Endometrial microvascular endothelial cells (primary cell): ENCODE data around the gene ADARB1. TPM values are rescaled to one million over a fixed set of nuclear protein-coding genes. Genes with fewer than 3 reads are reported as not detected.

Experiments
- in situ Hi-C: cut with HindIII; loops from 2 replicates; pipeline ENCODE4 v1.10.0; 2017; ENCODE audit warnings: low sequenced_read_pairs, low pct_unique_long_range_greater_than_20kb; ENCODE audit errors: inconsistent ontology term
- total RNA-seq: library from RNA; depleted of rRNA; stranded (reverse); fragments of >200 nt; gene quantifications from one replicate; pipeline ENCODE4 v1.2.3, GENCODE V29; 2015; ENCODE audit errors: inconsistent ontology term

ADARB1 gene
- total RNA-seq, 1 donor from 2014 or later: 21.0 TPM

DNA sequence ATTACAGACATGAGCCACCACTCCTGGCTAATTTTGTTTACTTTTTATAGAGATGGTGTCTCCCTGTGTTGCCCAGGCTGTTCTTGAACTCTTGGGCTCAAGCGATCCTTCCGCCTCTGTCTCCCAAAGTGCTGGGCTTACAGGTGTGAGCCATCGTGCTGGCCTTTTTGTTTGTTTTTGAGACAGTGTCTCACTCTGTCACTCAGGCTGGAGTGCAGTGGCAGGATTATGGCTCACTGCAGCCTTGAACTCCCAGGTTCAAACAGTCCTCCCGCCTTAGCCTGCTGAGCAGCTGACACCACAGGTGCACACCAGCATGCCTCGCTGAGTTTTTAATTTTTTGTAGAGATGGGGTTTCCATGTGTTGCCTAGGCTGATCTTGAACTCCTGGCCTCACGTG lies 49.1 kb downstream of the ADARB1 start:
- in situ Hi-C loops: loop anchor here (10.0 kb wide), 1 partner anchor 109 kb away; no protein-coding TSS in a partner anchor

DNA sequence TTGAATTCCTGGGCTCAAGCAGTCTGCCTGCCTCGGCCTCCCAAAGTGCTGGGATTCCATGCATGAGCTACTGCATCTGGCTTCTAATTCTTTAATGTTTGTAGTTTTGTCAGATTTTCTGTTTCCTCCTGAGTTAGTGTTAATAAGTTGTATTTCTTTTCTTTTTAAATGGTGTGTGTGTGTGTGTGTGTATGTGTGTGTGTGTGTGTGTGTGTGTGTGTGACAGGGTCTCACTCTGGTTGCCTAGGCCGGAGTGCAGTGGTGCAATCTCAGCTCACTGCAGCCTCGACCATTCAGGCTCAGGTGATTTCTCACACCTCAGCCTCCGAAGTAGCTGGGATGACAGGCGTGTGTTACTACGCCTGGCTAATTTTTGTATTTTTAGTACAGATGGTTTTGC lies 50.2 kb downstream of the ADARB1 start:
- in situ Hi-C loops: loop anchor here (10.0 kb wide), 1 partner anchor 110 kb away; no protein-coding TSS in a partner anchor

DNA sequence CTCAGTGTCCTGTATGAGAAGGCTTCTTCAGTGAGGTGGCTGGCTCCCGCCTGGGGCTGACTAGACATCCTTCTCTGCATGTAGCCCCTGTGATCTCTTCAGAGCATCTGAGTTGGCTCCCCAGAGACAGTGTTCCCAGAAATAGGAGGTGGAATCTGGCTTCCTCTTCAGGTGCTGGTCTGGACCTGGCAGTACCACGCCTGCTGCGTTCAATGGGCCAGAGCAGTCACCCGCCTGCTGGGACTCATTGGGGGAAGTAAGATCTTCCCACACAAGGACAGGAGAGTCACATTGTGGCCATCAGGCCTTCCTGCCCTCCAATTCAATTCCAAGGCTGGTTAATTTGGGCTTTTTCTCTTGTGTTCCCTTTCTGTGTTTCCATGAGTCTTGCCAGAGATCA lies 51.0 kb downstream of the ADARB1 start:
- in situ Hi-C loops: loop anchor here (10.0 to 25.0 kb wide), 2 partner anchors 111 to 188 kb away; partner anchors contain the start of gene SLX9

DNA sequence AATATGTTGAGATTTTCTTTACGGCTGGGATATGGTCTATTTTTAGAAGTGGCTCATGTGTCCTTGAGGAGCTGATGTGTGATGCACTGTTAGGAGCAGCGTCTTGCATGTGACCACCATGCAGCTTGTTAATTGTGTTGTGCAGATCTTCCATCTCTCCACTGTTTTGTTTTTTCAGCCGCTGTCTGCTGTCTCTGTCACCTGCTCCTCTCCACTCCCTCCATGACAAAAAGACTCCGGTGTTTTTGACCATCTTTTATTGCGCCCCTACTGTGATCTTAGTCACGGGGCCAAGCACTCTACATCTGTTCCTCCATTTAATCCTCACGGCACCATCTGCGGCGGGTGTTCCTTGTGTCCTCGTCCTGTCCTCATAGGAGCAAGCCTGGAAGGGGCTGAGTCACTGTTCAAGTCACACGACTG lies 51.8 kb downstream of the ADARB1 start:
- in situ Hi-C loops: loop anchor here (10.0 to 25.0 kb wide), 2 partner anchors 111 to 189 kb away; partner anchors contain the start of gene SLX9

DNA sequence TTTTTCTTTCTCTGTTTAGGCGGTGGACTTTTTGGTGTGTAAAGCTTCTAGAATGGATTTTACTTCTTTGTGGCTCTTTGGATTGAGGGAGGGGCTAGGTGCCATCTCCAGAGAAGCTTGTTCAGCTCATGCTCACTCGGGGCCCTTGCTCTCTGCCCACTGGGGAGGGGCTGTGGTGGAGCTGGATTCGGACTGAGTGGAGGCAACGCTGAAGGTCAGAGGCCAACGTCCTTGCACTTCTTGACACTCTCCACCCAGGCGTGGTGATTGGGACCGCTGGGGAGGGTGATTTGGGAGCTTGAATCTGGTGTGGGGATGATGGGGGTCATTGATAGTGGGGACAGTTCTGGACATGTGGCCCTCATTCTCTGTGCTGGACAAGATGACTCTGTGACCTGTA lies 52.6 kb downstream of the ADARB1 start:
- in situ Hi-C loops: loop anchor here (10.0 to 25.0 kb wide), 2 partner anchors 112 to 190 kb away; partner anchors contain the start of gene SLX9

DNA sequence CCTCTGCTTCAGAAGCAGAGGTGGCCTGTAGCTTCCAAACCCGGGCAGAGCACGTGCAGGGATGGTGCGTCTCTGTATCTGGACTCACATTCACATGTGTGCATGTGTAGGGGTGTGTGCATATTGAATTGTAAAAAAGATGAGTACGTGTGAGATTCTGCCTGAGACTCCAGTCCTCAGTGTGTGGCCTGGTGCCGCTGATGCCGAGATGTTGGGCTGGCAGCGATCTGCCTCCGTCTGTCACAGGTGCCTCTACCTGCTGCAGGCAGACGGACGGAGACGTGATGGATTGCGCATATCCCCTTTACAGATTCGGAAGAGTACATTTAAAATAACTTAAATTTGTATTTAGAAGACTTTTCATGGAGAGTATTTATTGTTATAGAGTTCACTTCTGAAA lies 53.6 kb downstream of the ADARB1 start:
- in situ Hi-C loops: loop anchor here (10.0 to 25.0 kb wide), 2 partner anchors 113 to 191 kb away; partner anchors contain the start of gene SLX9

DNA sequence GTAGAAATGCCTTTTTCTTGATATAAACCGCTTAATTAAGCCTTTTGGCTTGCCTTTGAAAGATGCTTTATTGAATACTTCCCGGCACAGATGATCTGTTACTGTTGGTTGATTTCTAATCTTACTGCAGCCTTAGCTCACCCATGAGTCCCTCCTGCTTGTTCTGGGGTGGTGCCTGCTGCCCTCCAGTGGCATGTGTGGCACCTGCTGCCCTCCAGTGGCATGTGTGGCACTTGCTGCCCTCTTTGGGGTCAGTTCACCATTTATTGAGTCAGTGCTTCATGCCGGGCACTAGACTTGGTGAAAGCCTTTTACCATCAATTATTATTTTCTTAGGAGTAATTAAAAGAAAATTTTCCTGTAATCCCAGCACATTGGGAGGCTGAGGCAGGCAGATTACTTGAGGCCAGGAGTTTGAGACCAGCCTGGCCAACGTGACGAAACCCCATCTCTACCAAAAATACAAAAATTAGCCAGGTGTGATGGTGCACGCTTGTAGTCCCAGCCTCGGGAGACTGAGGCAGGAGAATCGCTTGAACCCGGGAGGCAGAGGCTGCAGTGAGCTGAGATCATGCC lies 54.3 kb downstream of the ADARB1 start:
- in situ Hi-C loops: loop anchor here (10.0 to 25.0 kb wide), 2 partner anchors 114 to 191 kb away; partner anchors contain the start of gene SLX9

DNA sequence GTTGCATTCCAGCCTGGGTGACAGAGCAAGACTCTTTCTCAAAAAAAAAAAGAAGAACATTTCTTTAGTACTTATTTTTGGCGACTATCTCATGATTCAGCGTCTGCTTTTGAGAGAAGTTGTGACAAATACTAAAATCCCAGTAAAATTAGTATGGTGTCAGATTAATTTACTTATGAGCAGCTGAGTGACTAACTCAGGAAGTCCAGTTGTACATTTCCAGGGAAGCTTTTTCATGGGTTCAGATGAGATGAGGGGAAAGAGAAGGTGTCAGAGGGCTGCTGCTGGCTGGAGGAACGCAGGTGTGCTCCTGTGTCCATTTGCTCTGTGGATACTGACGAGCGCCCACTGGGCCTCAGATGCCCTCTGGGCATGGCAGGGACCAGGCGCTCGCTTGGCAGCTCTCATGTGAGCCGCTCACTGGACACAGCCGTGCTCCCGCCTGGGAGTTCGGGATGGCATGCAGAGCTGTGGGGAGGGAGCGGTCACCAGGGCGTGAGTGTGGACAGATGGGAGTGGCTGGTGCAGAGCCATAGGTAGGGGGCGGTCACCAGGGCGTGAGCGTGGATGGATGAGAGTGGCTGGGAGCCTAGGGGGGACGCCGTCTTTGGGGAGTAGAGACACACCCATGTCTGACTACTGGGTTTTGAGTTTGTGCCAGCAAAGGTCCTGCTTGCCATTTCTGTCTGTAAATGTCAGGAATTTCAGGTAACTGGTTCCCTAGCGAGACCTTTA lies 55.0 kb downstream of the ADARB1 start:
- in situ Hi-C loops: loop anchor here (10.0 to 25.0 kb wide), 2 partner anchors 115 to 192 kb away; partner anchors contain the start of gene SLX9

DNA sequence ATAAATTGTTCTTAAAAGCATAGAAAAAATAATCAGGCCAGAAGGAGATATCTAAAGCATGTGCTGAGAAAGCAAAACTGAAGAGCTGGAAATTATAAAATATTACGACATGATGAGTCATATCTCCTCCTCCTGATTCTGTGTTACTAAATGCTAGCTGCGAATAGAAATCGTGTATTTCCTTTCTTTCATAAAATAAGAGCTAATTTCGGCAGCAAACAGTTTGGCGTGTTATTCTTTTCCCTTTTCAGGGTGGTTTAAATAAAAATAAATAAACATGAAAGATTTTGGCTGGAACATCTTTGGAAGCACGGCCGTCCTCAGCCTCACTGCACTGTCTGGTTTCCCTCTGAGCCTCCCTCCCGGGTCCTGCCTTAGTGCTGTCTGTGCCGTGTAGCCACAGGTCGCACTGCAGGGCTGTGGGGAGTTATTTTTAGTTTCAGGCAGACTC lies 56.0 kb downstream of the ADARB1 start:
- in situ Hi-C loops: loop anchor here (25.0 kb wide), 1 partner anchor 193 kb away; the partner anchor contains the start of gene SLX9

DNA sequence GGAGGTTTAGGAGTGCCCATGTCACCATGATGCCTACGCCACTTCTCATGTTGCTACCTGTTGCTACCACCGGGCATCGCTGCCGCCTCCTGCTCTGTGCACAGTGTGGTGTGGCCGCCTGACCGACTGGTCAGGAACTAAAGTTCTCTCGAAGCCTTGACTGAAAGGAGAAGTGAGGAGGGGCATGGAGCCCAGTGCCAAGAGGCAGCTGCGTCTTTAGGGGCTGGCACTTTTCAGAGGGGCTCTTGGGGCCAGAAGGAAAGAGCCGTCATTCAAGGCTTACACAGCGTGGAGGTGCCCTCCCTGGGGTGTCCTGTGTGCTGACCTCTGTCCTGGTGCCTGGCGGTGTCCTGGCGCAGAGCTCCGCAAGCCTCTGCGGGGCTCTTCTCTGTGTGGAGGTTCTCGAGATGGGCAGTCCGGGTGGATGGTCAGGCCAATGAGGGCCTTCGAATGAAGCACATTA lies 57.2 kb downstream of the ADARB1 start:
- in situ Hi-C loops: loop anchor here (25.0 kb wide), 1 partner anchor 194 kb away; the partner anchor contains the start of gene SLX9

DNA sequence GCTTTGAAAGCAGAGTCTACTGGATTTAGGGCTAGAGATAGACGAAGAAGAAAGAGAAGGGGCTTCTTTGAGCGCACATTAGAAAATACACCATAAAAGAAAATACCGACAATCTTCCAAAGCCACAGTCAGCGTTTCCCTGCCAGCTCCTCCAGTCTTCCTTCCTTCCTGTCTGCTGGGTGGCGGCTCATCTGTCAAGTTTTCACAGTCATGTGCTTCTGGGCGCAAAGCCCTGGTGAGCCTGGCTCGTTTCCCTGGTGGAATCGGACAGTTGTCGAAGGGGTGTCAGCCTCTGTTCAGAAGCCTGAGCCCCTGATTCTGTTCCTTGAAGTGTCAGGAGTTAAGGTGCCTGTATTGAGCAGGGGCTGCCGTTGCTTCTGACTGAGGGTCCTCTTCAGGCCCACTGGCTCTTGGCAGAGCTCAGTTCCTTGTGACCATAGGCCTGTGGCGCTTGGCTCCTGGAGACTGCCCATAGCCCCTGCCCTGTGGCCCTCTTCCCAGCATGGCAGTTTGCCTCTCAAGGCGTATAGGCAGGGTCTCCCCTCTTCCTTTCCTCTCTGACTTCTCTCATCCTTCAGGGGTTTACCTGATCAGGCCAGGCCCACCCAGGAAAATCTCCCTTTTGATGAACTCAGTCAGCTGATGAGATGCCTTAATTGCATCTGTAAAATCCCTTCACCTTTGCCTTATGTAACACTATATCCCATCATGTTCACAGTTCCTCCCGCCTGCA lies 58.6 kb downstream of the ADARB1 start:
- in situ Hi-C loops: loop anchor here (25.0 kb wide), 1 partner anchor 196 kb away; the partner anchor contains the start of gene SLX9

DNA sequence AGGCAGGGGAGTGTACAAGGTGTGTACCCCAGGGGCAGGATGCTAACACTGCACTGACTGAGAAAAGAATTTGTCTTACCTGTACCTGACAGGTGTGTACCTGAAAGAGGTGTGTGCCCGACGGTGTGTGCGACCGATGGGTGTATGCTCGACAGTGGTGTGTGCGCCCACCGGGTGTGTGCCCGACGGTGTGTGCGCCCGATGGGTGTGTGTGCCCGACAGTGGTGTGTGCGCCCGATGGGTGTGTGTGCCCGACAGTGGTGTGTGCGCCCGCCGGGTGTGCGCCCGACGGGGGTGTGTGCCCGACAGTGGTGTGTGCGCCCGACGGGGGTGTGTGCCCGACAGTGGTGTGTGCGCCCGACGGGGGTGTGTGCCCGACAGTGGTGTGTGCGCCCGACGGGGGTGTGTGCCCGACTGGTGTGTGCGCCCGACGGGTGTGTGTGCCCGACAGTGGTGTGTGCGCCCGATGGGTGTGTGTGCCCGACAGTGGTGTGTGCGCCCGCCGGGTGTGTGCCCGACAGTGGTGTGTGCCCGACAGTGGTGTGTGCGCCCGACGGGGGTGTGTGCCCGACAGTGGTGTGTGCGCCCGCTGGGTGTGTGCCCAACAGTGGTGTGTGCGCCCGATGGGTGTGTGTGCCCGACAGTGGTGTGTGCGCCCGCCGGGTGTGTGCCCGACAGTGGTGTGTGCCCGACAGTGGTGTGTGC lies 59.3 kb downstream of the ADARB1 start:
- in situ Hi-C loops: loop anchor here (25.0 kb wide), 1 partner anchor 196 kb away; the partner anchor contains the start of gene SLX9

DNA sequence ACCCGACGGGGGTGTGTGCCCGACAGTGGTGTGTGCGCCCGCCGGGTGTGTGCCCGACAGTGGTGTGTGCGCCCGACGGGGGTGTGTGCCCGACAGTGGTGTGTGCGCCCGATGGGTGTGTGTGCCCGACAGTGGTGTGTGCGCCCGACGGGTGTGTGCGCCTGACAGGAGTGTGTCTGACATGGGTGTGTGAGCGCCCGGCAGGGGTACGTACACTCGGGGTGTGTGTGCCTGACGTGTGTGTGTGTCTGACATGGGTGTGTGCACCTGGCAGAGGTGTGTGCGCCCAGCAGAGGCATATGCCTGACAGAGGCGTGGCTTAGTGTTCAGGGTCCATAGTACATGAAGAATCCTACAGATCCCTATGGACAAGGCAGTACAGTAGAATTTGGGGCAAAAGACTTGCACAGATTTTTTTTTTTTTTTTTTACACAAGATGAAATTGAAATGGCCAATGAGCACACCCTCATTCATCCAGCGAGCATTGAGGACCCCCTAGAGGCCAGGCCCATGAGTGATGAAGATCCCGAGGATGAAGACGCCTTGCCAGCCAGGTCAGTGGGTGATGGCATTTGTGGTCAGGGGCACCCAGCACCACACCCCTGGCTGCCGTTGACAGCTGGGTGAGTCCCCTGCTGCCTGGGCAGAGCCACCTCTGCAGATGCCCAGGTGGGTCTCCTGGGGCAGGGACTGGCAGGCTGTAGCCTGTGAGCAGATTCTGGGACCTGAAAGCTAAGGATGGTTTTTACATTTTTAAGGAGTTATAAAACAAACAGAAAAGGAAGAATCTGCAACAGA lies 60.1 kb downstream of the ADARB1 start:
- in situ Hi-C loops: loop anchor here (25.0 kb wide), 1 partner anchor 197 kb away; the partner anchor contains the start of gene SLX9

DNA sequence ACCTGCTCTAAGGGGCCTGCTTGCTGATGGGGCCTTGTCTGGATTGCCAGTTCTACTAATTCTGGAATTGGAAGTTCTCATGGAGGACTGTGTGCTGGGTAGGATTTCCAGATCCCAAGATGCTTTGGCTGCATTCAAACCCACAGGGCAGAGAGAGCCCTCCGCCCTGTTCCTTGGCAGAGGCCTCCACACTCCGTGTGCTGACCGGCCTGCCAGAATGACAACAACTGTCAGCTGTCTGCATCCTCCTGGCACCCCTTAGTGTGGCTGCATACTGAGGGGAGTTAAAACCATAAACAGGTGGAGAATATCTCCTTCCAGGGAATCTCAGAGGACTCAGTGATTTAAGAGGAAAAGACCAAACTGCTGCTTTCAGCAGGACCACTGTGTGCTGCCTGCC lies 60.7 kb downstream of the ADARB1 start:
- in situ Hi-C loops: loop anchor here (25.0 kb wide), 1 partner anchor 198 kb away; the partner anchor contains the start of gene SLX9

DNA sequence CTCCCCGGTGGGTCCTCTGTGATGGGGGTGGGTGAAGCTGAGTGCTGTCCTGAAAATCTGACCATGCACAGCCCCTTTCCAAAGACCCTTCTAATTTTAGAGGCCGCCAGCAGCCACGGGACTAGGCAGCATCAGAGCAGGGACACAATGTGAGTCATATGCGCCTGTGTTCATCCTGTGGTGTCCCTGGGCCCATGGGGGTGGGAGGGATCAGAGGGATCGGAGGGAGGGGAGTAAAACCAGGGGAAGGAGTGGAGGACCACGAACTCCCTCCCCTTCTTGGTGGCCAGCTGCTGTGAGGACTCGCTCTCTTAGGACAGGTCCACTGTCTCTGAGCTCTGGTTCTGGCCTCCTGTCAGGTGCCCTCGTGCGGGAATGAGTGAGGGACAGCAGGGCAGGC lies 61.5 kb downstream of the ADARB1 start:
- in situ Hi-C loops: loop anchor here (25.0 kb wide), 1 partner anchor 199 kb away; the partner anchor contains the start of gene SLX9

DNA sequence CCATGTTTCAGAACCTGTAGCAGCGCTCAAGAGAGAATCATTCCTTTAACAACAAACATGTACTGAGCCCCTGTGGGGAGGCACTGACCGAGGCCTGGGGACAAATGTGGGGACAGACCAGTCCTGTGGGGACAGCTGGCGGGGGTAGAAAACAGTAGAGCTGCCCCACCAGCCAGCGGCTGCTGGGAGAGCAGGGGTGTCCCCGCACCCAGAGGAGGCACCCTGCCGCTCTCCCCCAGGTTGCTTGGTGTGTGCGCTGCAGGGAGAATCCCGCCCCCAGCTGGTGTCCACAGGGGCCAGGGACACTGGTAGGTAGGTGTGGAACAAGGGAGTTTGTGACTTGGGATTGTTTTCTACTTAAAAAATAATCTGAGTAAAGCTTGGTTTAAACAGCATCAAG lies 62.1 kb downstream of the ADARB1 start:
- in situ Hi-C loops: loop anchor here (25.0 kb wide), 1 partner anchor 199 kb away; the partner anchor contains the start of gene SLX9

DNA sequence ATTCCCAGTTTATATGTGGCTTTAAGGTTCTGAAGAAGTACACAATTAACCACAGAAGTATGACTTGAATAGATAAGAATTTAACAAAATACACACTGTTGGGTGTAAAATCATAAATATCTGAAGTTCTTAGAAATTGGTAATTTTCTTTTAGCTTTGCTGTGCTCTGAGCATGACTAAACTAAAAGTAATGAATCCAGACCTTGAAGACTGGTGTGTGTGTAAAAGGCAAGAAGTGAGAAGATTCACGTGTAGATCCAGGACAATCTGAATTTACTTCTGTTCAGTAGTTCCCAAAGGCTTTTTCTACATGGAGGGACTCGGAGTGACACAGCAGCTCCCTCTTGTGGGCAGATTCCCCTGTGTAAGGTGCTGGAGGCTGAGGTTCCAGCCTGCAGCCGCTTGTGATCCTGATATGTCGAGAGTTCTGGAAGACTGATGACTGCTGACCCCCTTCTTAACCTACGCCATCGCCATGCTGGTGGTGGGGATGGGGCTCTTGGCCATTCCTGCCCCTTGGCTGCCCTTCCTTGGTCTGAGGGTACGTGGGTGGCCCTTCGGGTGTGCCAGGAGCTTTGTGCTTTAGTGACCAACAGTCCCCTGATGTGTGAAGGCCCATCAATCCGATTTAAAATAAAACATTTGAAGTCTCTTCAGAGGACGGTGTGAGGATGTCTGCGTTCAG lies 62.7 kb downstream of the ADARB1 start:
- in situ Hi-C loops: loop anchor here (25.0 kb wide), 1 partner anchor 200 kb away; the partner anchor contains the start of gene SLX9
